ENCODE results near the gene CD300A.

DNA sequence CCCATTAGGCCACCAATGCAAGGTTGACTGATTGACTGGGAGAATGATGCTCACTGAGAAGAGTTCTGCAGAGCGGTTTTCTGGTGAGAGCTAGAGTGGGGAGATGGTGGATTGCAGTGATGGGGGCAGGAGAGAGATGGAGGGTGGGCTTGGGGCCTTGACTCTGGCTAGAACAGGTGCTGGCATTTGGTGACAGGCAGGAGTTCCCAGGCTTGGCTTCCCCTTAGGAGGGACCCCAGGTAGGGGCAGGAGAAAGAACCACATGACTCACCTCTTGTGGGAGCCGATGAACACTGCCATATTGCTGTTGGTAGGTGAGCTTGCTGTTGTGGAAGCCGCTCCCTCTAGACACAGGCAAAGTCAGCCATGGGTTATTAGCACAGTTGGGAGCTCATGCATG, 56.9 kb downstream of the CD300A start:
- TF ChIP-seq CTCF (conservative IDR thresholded peaks at IDR 0.05; ENCODE audit: low read depth, low read length) (no peak), POLR2A (IDR thresholded peaks at IDR 0.05; ENCODE audit: low read depth, low read length) (no peak), ELK1 (IDR thresholded peaks at IDR 0.05; ENCODE audit: borderline replicate concordance, low read depth, low read length) (no peak), CEBPB (IDR thresholded peaks at IDR 0.05; ENCODE audit: low read depth, low read length) (no peak), MAFK (IDR thresholded peaks at IDR 0.05; ENCODE audit: low read depth, low read length) (no peak)
- TF ChIP-seq, protein P1, sequence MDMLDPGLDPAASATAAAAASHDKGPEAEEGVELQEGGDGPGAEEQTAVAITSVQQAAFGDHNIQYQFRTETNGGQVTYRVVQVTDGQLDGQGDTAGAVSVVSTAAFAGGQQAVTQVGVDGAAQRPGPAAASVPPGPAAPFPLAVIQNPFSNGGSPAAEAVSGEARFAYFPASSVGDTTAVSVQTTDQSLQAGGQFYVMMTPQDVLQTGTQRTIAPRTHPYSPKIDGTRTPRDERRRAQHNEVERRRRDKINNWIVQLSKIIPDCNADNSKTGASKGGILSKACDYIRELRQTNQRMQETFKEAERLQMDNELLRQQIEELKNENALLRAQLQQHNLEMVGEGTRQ (IDR thresholded peaks at IDR 0.05; ENCODE audit: low read depth, low read length) = no peak

Measured in IMR-90 (cell line).